Suppressor macrophage (primary cell): ENCODE measurements around the gene FALEC.
A peak's percentile ranks its signal among the peaks of the same experiment; 100 is the strongest.
"Not testable (repeated sequence)": the region's sequence is repeated elsewhere in the genome, so short reads cannot be mapped to it uniquely, and the experiment has no call there.

ENCODE experiments used
- DNase-seq, 4 experiments: peaks; one replicate each; pipeline ENCODE4 v3.0.0-alpha.2; 2020 to 2022

FALEC gene

GRCh38 chr1:150558761-150559655 lies 43.5 kb downstream of the FALEC start:
- DNase-seq = peak; percentile 50 to 82 (median 68)

- DNase-seq = no peak
These were observed 44.1 kb downstream of the FALEC start for GRCh38 chr1:150559656-150560010.

- peak; percentile 74 to 87 (median 80) for DNase-seq
These were observed 44.5 kb downstream of the FALEC start for GRCh38 chr1:150560011-150560438.

GRCh38 chr1:150560576-150561253 lies 45.2 kb downstream of the FALEC start:
- DNase-seq = peak; percentile 87 to 93 (median 90)

- peak; percentile 92 to 96 (median 94) for DNase-seq
These were observed 45.9 kb downstream of the FALEC start for GRCh38 chr1:150561254-150561973.

GRCh38 chr1:150561974-150562445 lies 46.5 kb downstream of the FALEC start:
- peak; percentile 66 to 86 (median 76) for DNase-seq

GRCh38 chr1:150562446-150563339 lies 47.1 kb downstream of the FALEC start:
- no peak for DNase-seq

GRCh38 chr1:150563340-150564038 lies 47.9 kb downstream of the FALEC start:
- DNase-seq = no peak

GRCh38 chr1:150564051-150564991 lies 48.8 kb downstream of the FALEC start:
- no peak for DNase-seq

- DNase-seq = not testable (repeated sequence)
These were observed 49.9 kb downstream of the FALEC start for GRCh38 chr1:150565240-150565991.

- no peak for DNase-seq
These were observed 51.2 kb downstream of the FALEC start for GRCh38 chr1:150566589-150567340.

- peak; percentile 45 to 73 (median 69) for DNase-seq
These were observed 51.8 kb downstream of the FALEC start for GRCh38 chr1:150567341-150567716.

- peak; percentile 37 to 52 (median 44) for DNase-seq
These were observed 52.4 kb downstream of the FALEC start for GRCh38 chr1:150567717-150568593.

- DNase-seq = peak in 2 of 4 experiments; percentile 41 to 48
These were observed 53.0 kb downstream of the FALEC start for GRCh38 chr1:150568594-150568966.

- DNase-seq = no peak
These were observed 57.5 kb downstream of the FALEC start for GRCh38 chr1:150572918-150573647.

GRCh38 chr1:150573648-150574071 lies 58.1 kb downstream of the FALEC start:
- not testable (repeated sequence) for DNase-seq
